GM21526 (cell line): ENCODE data around the gene RAP1A.

ENCODE experiments used
- ATAC-seq: cut with Tn5 transposase; IDR thresholded peaks from one replicate; pipeline ENCODE4 v1.9.1; 2021; ENCODE audit warnings: moderate library complexity; ENCODE audit not compliant: unreplicated experiment, low FRiP score

The RAP1A gene

GRCh38 chr1:111619635-111620440 lies at the start of gene RAP1A:
RAP1A (plus strand) TSS chr1:111619789; CDS start chr1:111691361, 71,572 bp downstream.
- ATAC-seq: peak; percentile 54

- ATAC-seq: no peak
These were observed 49.7 kb upstream of the RAP1A start for GRCh38 chr1:111569913-111570312.

- ATAC-seq: no peak
These were observed 48.8 kb upstream of the RAP1A start for GRCh38 chr1:111570781-111571181.

GRCh38 chr1:111571239-111571638 lies 48.4 kb upstream of the RAP1A start:
- ATAC-seq: no peak

GRCh38 chr1:111571987-111572386 lies 47.6 kb upstream of the RAP1A start:
- ATAC-seq: no peak

- ATAC-seq: no peak
These were observed 43.0 kb upstream of the RAP1A start for GRCh38 chr1:111576547-111576946.

DNA sequence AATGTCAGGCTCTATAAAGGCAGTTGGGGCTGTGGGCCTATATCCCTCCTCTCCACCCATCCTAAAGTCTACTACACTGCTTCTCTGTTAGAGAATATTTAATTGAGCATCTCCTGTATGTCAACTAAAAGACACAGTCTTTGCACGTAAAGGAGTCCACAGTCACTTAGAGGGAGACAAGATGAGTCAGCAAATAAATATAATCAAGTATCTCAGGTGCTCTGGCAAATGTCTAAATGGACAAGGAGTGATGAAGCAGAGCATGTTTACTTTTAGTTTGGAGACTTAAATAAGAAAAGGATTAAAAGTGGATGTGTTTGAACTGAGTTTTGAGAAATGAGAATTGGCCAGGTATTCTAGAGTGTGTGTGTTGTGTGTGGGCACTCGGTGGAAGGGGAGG lies 41.8 kb upstream of the RAP1A start:
- ATAC-seq: no peak

GRCh38 chr1:111581166-111581565 lies 38.4 kb upstream of the RAP1A start:
- no peak for ATAC-seq

DNA sequence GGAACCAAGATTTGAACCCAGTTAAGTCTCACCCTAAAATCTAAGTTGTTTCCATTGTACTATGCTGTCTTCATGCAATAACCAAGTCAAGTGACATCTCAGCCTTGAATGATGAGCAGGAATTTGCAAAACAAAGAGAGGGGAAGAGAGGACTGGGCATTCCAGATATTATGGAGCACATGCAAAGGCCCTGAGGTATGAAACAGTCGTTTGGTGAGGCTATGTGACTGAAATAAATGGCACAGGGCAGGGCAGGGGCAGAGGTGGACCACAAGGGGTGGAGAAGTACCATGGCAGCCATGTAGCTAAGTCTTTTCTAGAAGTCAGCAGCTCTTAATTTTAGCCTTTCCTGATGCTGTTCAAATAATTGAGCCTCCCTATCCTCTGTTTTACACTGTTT lies 37.6 kb upstream of the RAP1A start:
- ATAC-seq: no peak

GRCh38 chr1:111582644-111583618 lies 36.7 kb upstream of the RAP1A start:
- no peak for ATAC-seq

DNA sequence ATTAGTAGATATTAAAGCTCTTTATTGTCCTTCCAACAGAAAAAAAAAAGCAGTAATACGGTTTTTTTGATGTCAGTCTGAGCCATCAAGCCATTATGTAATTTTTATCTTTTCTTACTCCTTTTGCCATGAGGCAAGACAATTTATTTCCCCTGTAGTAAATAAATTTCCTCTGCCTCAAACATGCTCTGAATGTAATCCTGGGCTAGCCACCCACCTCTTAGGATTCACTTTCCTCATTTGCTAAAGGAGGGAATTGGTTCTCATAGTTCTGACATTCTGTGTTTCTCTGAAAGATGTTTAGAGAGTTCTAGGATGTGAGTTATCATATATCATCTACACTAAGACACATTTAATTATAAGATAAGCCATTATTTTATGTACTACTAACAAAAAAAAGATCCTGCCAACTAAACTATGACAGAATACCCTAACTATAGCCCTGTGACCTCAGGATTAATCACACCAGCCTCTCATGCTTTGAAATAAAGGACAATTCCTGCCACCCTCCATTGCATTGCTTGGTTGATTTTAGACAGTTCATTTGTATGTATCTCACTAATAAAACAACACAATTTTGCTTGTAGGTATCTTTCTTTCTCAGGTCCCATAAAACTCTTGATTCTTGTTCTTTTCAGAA lies 34.0 kb upstream of the RAP1A start:
- ATAC-seq: no peak

- no peak for ATAC-seq
These were observed 33.5 kb upstream of the RAP1A start for GRCh38 chr1:111586112-111586511.

DNA sequence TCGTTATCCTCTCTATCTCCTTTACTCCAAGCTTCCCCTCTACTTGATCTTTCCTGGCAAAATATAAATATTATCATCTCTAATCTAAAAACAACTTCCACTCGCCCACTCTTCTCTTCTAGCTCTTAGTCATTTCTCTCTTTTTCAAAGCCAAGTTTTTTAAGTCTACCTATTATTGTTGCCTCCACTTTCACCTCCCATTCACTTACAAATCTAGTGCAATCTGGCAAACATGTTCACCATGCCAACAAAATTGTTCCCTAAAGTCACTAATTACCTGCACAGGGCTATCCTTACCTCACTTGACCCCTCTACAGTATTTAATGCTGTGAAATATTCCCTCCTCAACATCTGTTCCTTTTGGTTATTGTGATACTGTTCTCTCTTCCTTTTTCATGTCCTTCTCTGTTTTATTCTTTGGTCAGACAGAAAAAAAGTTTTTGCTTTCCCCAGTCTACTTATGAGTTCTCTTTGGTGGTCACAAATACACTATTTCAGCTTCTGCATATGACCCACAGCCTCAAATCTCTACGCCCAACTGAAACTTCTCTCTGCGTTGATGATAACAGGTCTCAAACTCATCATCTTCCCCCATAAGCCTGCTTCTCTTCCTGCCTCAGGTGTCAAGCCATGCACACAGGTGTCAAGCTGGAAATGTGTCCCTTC lies 31.9 kb upstream of the RAP1A start:
- ATAC-seq: no peak

DNA sequence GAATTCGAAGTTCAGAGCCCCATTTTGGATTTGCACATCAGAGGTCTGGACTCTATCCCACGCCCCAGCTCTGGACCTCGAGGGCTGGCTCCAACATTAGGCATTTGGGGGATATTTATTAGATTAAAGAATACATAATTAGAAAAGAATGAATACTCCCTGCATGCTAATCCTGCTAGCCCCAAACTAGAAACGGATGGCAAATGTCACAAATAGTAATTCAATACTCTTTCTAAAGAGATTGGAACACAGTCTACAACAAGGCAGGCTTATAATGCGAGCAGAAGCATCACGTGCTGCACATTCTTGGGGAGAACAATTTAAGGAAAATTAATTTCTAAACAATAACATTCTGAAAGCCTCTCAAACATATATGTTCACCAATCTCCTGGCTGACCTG lies 27.7 kb upstream of the RAP1A start:
- no peak for ATAC-seq

GRCh38 chr1:111592389-111593361 lies 26.9 kb upstream of the RAP1A start:
- peak; percentile 76 for ATAC-seq

- ATAC-seq: no peak
These were observed 25.9 kb upstream of the RAP1A start for GRCh38 chr1:111593403-111594305.

DNA sequence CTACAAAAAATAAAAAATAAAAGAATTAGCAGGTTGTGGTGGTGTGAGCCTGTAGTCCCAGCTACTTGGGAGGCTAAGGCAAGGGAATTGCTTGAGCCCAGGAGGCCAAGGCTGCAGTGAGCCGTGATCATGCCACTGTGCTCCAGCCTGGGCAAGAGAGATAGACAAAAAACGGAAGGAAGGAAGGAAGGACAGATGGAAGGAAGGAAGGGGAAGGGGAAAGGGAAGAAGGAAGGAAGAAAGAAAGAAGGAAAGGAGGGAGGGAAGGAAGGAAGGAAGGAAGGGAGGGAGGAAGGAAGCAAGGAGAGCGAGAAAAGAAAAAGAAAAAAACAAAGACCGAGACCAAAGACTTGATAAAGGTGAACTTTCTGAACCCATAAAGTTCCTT lies 25.3 kb upstream of the RAP1A start:
- ATAC-seq: no peak

DNA sequence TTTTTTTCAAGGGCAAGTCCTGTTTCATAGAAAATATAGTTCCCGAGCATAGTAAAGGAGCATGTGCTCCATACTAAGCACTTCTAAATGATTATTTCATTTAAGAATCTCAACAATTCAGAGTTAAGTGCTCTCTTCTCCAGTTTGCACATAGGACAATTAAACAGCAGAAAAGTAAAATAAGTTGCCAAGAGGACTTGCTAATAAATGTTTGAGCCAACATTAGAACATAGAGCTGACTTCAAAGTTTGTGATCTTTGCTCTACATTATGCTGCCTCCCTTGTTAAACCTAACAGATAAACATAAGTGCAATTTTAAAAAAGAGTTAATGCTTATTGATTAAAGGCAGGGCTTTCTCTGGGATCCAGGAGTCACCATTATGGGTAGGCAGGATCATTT lies 23.8 kb upstream of the RAP1A start:
- no peak for ATAC-seq
